Measurements from ENCODE around the gene BATF2.
"Not testable (repeated sequence)": the region's sequence is repeated elsewhere in the genome, so short reads cannot be mapped to it uniquely, and the experiment has no call there.

Gene BATF2

DNA sequence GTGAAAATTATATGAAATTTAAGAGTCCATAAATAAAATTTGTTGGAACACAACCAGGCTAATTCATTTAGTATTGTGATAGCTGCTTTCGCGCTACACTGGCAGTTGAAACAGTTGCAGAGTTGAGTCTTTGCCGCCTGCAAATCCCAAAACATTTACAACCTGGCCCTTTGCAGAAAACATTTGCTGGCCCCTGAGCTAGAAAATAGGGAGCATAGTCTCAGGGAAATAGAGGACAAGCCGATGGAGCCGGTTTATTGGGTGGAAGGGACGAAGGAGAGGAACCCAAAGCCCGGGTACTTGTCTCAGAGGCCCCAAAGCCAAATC is 43.7 kb upstream of the BATF2 start:
- H3K4me3 ChIP-seq (ENCODE audit: low read depth, low read length), result peak overlapping the region; percentile 80
- no peak for DNase-seq (ENCODE audit: low read depth)
- TF ChIP-seq, protein P1, sequence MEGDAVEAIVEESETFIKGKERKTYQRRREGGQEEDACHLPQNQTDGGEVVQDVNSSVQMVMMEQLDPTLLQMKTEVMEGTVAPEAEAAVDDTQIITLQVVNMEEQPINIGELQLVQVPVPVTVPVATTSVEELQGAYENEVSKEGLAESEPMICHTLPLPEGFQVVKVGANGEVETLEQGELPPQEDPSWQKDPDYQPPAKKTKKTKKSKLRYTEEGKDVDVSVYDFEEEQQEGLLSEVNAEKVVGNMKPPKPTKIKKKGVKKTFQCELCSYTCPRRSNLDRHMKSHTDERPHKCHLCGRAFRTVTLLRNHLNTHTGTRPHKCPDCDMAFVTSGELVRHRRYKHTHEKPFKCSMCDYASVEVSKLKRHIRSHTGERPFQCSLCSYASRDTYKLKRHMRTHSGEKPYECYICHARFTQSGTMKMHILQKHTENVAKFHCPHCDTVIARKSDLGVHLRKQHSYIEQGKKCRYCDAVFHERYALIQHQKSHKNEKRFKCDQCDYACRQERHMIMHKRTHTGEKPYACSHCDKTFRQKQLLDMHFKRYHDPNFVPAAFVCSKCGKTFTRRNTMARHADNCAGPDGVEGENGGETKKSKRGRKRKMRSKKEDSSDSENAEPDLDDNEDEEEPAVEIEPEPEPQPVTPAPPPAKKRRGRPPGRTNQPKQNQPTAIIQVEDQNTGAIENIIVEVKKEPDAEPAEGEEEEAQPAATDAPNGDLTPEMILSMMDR (conservative IDR thresholded peaks at IDR 0.05; ENCODE audit: low read depth, low read length), result no peak

DNA sequence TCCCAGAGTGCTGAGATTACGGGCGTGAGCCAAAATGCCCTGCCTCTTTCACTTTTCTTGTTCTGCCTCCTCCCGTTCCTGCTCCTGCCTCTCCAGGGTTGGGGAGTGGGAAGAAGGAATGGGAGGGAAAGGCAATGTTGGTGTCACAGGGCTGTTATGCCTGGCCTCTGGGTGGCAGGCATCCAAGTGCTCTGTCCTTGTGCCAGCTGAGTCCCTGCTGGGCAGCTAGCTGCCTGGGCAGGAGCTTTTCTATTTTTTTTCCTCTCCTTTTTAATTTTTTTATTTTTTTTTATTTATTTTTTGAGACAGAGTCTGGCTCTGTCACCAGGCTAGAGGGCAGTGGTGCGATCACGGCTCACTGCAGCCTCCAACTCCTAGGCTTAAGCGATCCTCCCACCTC is 40.2 kb upstream of the BATF2 start:
- no peak for DNase-seq (ENCODE audit: low read depth)
- TF ChIP-seq, protein P1 (conservative IDR thresholded peaks at IDR 0.05; ENCODE audit: low read depth, low read length), result no peak
- H3K4me3 ChIP-seq (ENCODE audit: low read depth, low read length), result no peak overlapping the region

GRCh38 chr11:65035579-65035978 is 38.8 kb upstream of the BATF2 start:
- DNase-seq (ENCODE audit: low read depth), result no peak
- TF ChIP-seq, protein P1 (conservative IDR thresholded peaks at IDR 0.05; ENCODE audit: low read depth, low read length), result no peak
- no peak overlapping the region for H3K4me3 ChIP-seq (ENCODE audit: low read depth, low read length)

DNA sequence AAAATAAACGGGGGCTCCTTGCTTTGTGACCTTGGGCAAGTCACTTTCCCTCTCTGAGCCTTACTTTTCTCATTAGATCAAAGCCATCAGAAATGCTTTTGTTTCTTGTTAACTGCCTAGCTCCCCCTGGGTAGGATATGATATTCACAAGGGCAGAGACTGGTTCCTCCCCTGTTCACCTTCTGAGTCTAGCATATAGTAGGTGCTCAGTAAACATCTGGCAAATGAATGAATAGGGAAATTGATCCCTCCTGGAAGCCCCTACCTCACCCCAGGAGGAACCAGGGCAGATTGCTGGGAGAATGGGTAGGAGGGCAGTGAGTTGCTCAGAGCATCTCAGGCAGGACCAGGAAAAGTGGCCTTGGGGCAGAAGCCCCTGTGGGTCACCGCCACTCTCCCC is 37.7 kb upstream of the BATF2 start:
- H3K4me3 ChIP-seq (ENCODE audit: low read depth, low read length), result no peak overlapping the region
- TF ChIP-seq, protein P1 (conservative IDR thresholded peaks at IDR 0.05; ENCODE audit: low read depth, low read length), result no peak
- DNase-seq (ENCODE audit: low read depth), result no peak

GRCh38 chr11:65032216-65032615 is 35.4 kb upstream of the BATF2 start:
- TF ChIP-seq, protein P1 (conservative IDR thresholded peaks at IDR 0.05; ENCODE audit: low read depth, low read length), result no peak
- DNase-seq (ENCODE audit: low read depth), result no peak
- H3K4me3 ChIP-seq (ENCODE audit: low read depth, low read length), result no peak overlapping the region

GRCh38 chr11:65027213-65028067 is 30.7 kb upstream of the BATF2 start, which contains the start of gene SNX15:
Gene SNX15 (plus strand): TSS chr11:65027439. CDS start chr11:65027538, 99 bp downstream.
- H3K4me3 ChIP-seq (ENCODE audit: low read depth, low read length), result peak within 1 kb of the TSS; percentile 81
- TF ChIP-seq, protein P1 (conservative IDR thresholded peaks at IDR 0.05; ENCODE audit: low read depth, low read length), result peak; percentile 78
- DNase-seq (ENCODE audit: low read depth), result peak; percentile 98

GRCh38 chr11:65026810-65027209 is 30.0 kb upstream of the BATF2 start:
- no peak for DNase-seq (ENCODE audit: low read depth)
- TF ChIP-seq, protein P1 (conservative IDR thresholded peaks at IDR 0.05; ENCODE audit: low read depth, low read length), result no peak
- H3K4me3 ChIP-seq (ENCODE audit: low read depth, low read length), result peak overlapping the region; percentile 81

- DNase-seq (ENCODE audit: low read depth); H3K4me3 ChIP-seq (ENCODE audit: low read depth, low read length): not testable (repeated sequence)
Measured at GRCh38 chr11:65023502-65023901, 26.7 kb upstream of the BATF2 start.

Data from choroid plexus epithelial cell (primary cell).